Loucy (cell line): Measurements from ENCODE around the gene SLC18A3.

Experiments used
- H2AFZ ChIP-seq: fragments of 200-600 bp; sonication (generic); 2 replicates; pipeline ENCODE4 v1.6.0; 2016; ENCODE audit warnings: antibody characterized with exemption, mild to moderate bottlenecking, low read length, moderate library complexity
- H3F3A ChIP-seq: fragments of 200-600 bp; 2 replicates; pipeline ENCODE4 v1.6.0; 2016; ENCODE audit warnings: antibody characterized with exemption, low read depth, mild to moderate bottlenecking
- H3K27me3 ChIP-seq: fragments of 200-600 bp; sonication (generic); 2 replicates; pipeline ENCODE4 v1.6.1; 2014; ENCODE audit warnings: low read length, mild to moderate bottlenecking; ENCODE audit not compliant: insufficient read depth, poor library complexity, severe bottlenecking
- H3K36me3 ChIP-seq: fragments of 200-600 bp; sonication (generic); 2 replicates; pipeline ENCODE4 v1.6.1; 2016; ENCODE audit warnings: low read length; ENCODE audit not compliant: insufficient read depth
- H3K4me1 ChIP-seq: fragments of 200-600 bp; sonication (generic); 2 replicates; pipeline ENCODE4 v1.5.1; 2014; ENCODE audit warnings: low read length, mild to moderate bottlenecking; ENCODE audit not compliant: insufficient read depth, poor library complexity, severe bottlenecking
- H3K4me2 ChIP-seq: fragments of 200-600 bp; sonication (generic); 2 replicates; pipeline ENCODE4 v1.6.0; 2014; ENCODE audit warnings: antibody characterized with exemption, low read length, low read depth, mild to moderate bottlenecking; ENCODE audit not compliant: poor library complexity, severe bottlenecking
- H3K4me3 ChIP-seq: fragments of 200-600 bp; sonication (generic); 2 replicates; pipeline ENCODE4 v1.5.1; 2014; ENCODE audit warnings: low read length, mild to moderate bottlenecking, mixed read lengths; ENCODE audit not compliant: poor library complexity, severe bottlenecking
- H3K79me2 ChIP-seq: fragments of 200-600 bp; sonication (generic); 2 replicates; pipeline ENCODE4 v1.6.1; 2014; ENCODE audit warnings: low read length; ENCODE audit not compliant: insufficient read depth
- H3K9ac ChIP-seq: fragments of 200-600 bp; sonication (generic); 2 replicates; pipeline ENCODE4 v1.6.0; 2014; ENCODE audit warnings: mild to moderate bottlenecking, low read depth, low read length, moderate library complexity; ENCODE audit not compliant: poor library complexity, severe bottlenecking
- H3K9me2 ChIP-seq: fragments of 200-600 bp; sonication (generic); replicated peaks from 2 replicates; pipeline ENCODE4 v1.6.1; 2016; ENCODE audit warnings: low read depth, low read length, mixed read lengths
- H3K9me3 ChIP-seq: fragments of 200-600 bp; sonication (generic); 2 replicates; pipeline ENCODE4 v1.6.1; 2014; ENCODE audit warnings: mild to moderate bottlenecking, antibody characterized with exemption, low read length, low read depth; ENCODE audit not compliant: insufficient read depth
- H4K20me1 ChIP-seq: fragments of 200-600 bp; sonication (generic); 2 replicates; pipeline ENCODE4 v1.6.0; 2014; ENCODE audit warnings: antibody characterized with exemption, low read length, mild to moderate bottlenecking; ENCODE audit not compliant: insufficient read depth, poor library complexity, severe bottlenecking
- CTCF ChIP-seq: fragments of 200-600 bp; sonication (generic); conservative IDR thresholded peaks from 2 replicates; pipeline ENCODE4 v1.5.1; 2014; ENCODE audit warnings: mild to moderate bottlenecking, antibody characterized with exemption, low read length
- EZH2phosphoT487 ChIP-seq: fragments of 200-600 bp; IDR thresholded peaks from 2 replicates; pipeline ENCODE4 v1.6.1; 2018; ENCODE audit warnings: antibody characterized with exemption, mild to moderate bottlenecking, moderate library complexity, borderline replicate concordance

SLC18A3 gene

DNA sequence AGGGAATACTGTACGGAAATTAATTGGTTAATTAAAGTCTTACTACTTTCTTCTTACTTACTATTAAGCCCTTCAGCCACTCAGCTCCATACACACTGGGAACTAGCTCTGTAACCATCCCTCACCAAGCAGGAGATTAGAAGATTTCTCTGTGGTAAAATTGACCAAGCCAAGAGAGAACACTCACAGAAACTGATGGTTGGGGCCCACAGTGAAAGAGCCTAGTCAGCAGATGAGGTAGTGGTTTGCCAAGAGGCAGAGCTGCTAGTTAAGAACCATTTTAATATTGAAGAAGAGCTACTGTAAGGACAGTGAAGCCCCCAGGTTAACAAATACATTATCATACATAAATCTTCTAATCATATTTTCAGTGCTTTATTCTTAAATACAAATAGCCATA lies 47.5 kb downstream of the SLC18A3 start:
- no peak for TF ChIP-seq EZH2phosphoT487
- TF ChIP-seq CTCF, result no peak
- Histone ChIP-seq H4K20me1 (no peaks in the 10 kb centered on the region), H3K4me3 (no peak overlapping the region), H3F3A (no peaks in the 10 kb centered on the region), H3K9me2 (no peaks in the 10 kb centered on the region), H3K4me1 (no peaks in the 10 kb centered on the region), H3K4me2 (no peak overlapping the region), H3K79me2 (no peaks in the 10 kb centered on the region), H3K36me3 (no peaks in the 10 kb centered on the region), H3K9ac (no peak overlapping the region), H3K9me3 (0 out of 2 replicates have a peak, but pooled peaks cover 3% of the 10 kb centered on the region), H2AFZ (no peak overlapping the region), H3K27me3 (no peaks in the 10 kb centered on the region)

DNA sequence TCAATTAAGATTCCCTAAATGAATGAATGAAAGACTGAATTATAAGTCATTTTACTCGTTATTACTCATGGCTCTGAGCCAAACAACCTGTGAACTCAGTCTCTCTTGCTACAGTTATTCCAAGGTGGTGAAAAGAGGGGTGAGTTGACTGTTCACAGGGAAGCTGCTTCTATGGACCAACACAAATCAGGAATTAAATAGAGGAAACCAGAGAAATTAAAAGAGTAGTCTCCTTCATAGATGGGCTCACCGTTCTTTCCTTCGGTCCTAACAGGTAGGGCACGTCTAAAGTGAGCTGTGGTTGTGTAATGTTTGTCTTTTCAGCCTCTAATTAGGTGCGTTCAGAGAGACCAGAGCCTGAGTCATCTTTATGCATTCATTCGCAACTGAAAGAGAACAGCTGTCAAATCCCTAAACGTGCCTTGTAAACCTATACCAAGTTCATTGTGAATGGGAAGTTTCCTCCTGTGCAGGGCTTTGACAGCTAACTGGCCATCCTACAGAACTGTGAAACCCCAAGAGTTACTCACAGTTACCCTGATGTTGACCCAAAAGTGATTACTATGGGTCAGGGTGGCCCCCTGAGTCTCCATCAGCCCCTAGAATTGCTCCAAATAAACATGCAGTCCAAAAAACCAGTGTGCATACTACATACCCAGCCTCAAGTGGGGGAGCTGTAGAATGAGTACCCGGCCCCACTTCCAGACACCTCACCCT lies 51.2 kb downstream of the SLC18A3 start:
- Histone ChIP-seq H3K27me3 (no peaks in the 10 kb centered on the region), H3F3A (no peaks in the 10 kb centered on the region), H3K4me1 (no peaks in the 10 kb centered on the region), H4K20me1 (no peaks in the 10 kb centered on the region), H3K4me3 (no peak overlapping the region), H3K36me3 (no peaks in the 10 kb centered on the region), H3K4me2 (no peak overlapping the region), H2AFZ (no peak overlapping the region), H3K9me3 (0 out of 2 replicates have a peak, but pooled peaks cover 3% of the 10 kb centered on the region), H3K79me2 (no peaks in the 10 kb centered on the region), H3K9ac (no peak overlapping the region), H3K9me2 (no peaks in the 10 kb centered on the region)
- TF ChIP-seq EZH2phosphoT487 (no peak), CTCF (no peak)
